Measurements from ENCODE around the gene SMYD2. TPM values are rescaled to one million over a fixed set of nuclear protein-coding genes. Genes with fewer than 3 reads are reported as not detected.
"Not testable (repeated sequence)": the region's sequence is repeated elsewhere in the genome, so short reads cannot be mapped to it uniquely, and the experiment has no call there.

The SMYD2 gene
- total RNA-seq, 4 donors from 2014 or later: 10.5 to 23.7 (median 15.0) TPM

DNA sequence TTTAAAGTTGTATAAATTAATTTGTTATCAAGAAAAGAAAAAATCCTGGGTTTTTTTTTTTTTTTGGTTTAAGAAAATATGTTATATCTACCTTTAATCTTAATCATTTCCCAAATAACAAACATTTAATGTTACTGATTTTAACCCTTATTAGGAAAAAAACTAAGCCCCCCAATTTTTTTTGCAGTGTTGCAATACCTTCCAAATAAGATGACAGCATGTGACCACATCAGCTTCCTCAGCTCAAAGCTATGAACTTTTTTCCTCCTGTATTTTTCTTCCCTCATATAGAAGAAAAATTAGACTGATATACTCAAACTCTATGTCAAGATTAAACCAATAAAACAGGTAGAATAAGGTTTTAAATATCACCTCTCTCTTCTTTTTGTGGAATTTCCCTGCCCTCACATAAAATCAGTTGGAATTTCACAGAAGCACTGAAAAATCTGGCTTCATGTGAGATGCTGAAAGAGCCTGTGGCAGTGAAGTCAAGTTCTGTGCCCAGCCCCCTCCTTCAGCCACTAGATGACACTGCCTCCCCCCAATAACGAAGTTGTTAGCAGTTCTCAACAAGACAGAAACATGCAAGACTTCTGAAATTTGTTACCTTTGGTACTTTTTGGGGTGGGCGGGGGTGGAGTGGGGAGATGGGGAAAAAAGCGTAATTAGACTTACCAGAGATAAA lies 9.6 kb upstream of the SMYD2 start:
- Histone ChIP-seq H3K36me3 (no peaks in the 10 kb centered on the region), H3K27me3 (peaks cover 0 to 54% of the 10 kb centered on the region in 2 donors), H3K9me3 (peaks cover 0 to 12% (median 0%) of the 10 kb centered on the region in 4 donors), H3K4me1 (no peaks in the 10 kb centered on the region), H3K27ac (no peak overlapping the region), H3K4me3 (no peak overlapping the region)
- TF ChIP-seq EP300 (IDR thresholded peaks at IDR 0.05) (no peak), CTCF (IDR thresholded peaks at IDR 0.05) (no peak), POLR2A (IDR thresholded peaks at IDR 0.05) (no peak)
- DNase-seq (ENCODE audit: low spot score in 2 of 2): no peak
- WGBS, 2 donors: 45 to 49% methylated on average over 3 of the region's 3 CpGs

DNA sequence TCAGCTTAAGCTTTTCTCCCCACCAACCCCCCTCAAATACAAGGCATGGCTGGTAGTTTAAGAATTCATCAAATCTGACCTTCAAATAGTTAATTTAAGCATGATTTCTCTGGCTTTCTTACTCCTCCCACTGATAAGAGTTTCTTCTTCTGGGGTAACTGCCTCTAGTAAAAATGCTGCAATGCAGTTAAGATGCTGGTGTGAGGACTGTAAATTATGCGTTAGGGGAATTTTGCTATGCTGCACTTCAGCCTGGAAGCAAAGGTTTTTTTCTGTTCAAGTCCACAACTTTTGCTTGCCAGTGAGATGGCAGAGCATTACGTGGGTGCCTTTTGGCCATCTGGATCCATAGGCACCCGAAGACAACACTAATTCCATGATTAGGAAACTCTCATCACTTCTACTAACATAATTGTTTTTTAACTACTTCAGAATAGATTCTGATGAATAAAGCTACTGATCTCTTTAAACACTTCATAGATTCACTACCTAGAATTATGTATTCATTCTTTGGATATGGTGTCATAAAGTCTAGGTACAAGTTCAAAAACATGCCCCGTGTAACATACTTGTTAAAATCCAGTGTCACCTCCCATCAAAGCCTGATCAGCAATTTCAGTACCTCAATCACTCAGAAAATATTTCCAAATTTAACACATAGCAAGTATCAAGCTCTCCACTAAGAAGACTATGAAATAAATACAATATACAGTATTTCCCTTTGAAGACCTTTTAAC lies 8.8 kb upstream of the SMYD2 start:
- no peaks in the 10 kb centered on the region for H3K36me3 ChIP-seq
- H3K27ac ChIP-seq: no peak overlapping the region
- no peak for TF ChIP-seq POLR2A (IDR thresholded peaks at IDR 0.05)
- TF ChIP-seq CTCF (IDR thresholded peaks at IDR 0.05): no peak
- no peak for TF ChIP-seq EP300 (IDR thresholded peaks at IDR 0.05)
- H3K4me1 ChIP-seq: no peaks in the 10 kb centered on the region
- 46 to 51% methylated on average over 4 of the region's 4 CpGs for WGBS, 2 donors
- H3K4me3 ChIP-seq: no peak overlapping the region
- peaks cover 0 to 46% of the 10 kb centered on the region in 2 donors for H3K27me3 ChIP-seq
- H3K9me3 ChIP-seq: peaks cover 0 to 16% (median 0%) of the 10 kb centered on the region in 4 donors
- no peak for DNase-seq (ENCODE audit: low spot score in 2 of 2)

- no peak overlapping the region for H3K4me3 ChIP-seq
- no peaks in the 10 kb centered on the region for H3K36me3 ChIP-seq
- TF ChIP-seq CTCF (IDR thresholded peaks at IDR 0.05) (no peak), EP300 (IDR thresholded peaks at IDR 0.05) (no peak), POLR2A (IDR thresholded peaks at IDR 0.05) (no peak)
- H3K9me3 ChIP-seq: peaks cover 0 to 16% (median 0%) of the 10 kb centered on the region in 4 donors
- H3K27me3 ChIP-seq: peaks cover 0 to 38% of the 10 kb centered on the region in 2 donors
- 80 to 83% methylated on average over 2 of the region's 2 CpGs for WGBS, 2 donors
- DNase-seq (ENCODE audit: low spot score in 2 of 2): no peak
- H3K27ac ChIP-seq: no peak overlapping the region
- no peaks in the 10 kb centered on the region for H3K4me1 ChIP-seq
Measured at GRCh38 chr1:214272964-214273533, 7.9 kb upstream of the SMYD2 start.

- not testable (repeated sequence) for H3K27ac ChIP-seq; DNase-seq (ENCODE audit: low spot score in 2 of 2); H3K4me3 ChIP-seq; H3K36me3 ChIP-seq
- WGBS, 2 donors: 89 to 99% methylated on average over 4 of the region's 4 CpGs
- peaks cover 0 to 16% (median 0%) of the 10 kb centered on the region in 4 donors for H3K9me3 ChIP-seq
- H3K27me3 ChIP-seq: peaks cover 0 to 12% of the 10 kb centered on the region in 2 donors
- peaks cover 0 to 19% (median 0%) of the 10 kb centered on the region in 4 donors for H3K4me1 ChIP-seq
Measured at GRCh38 chr1:214275700-214276099, 5.3 kb upstream of the SMYD2 start.

DNA sequence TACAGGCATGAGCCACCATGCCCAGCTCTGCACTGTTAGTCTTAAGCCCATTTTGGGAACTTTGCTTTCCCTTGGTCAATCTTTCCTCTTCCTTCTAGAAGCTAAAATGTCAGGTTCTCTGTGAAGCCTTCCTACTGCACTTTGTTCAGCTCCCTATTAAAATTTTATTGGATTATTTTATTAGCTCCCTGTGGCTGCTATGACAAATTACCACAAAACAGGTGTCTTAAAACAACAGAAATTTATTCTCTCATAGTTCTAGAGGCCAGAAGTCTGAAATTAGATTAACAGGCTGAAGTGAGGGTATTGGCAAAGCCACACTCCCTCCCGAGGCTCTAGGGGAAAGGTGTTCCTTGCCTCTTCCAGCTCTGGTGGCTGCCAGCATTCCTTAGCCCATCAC lies 4.2 kb upstream of the SMYD2 start:
- H3K27ac ChIP-seq: no peak overlapping the region
- H3K9me3 ChIP-seq: peaks cover 0 to 16% (median 0%) of the 10 kb centered on the region in 4 donors
- no peak for TF ChIP-seq CTCF (IDR thresholded peaks at IDR 0.05)
- TF ChIP-seq EP300 (IDR thresholded peaks at IDR 0.05): no peak
- TF ChIP-seq POLR2A (IDR thresholded peaks at IDR 0.05): no peak
- DNase-seq (ENCODE audit: low spot score in 2 of 2): no peak
- no peak overlapping the region for H3K4me3 ChIP-seq
- peaks cover 0 to 20% (median 0%) of the 10 kb centered on the region in 4 donors for H3K4me1 ChIP-seq
- WGBS, 2 donors: 45 to 62% methylated on average over 1 of the region's 1 CpG
- H3K27me3 ChIP-seq: peaks cover 0 to 8% of the 10 kb centered on the region in 2 donors
- no peaks in the 10 kb centered on the region for H3K36me3 ChIP-seq
